ENCODE results near the gene TREH.
A peak's percentile ranks its signal among the peaks of the same experiment; 100 is the strongest.

TREH gene

GRCh38 chr11:118640332-118641154 lies 38.9 kb downstream of the TREH start:
- Mint-ChIP-seq H3K27ac (no peak overlapping the region), H3K9me3 (no peaks in the 10 kb centered on the region)

GRCh38 chr11:118639899-118640298 lies 39.6 kb downstream of the TREH start:
- DNase-seq (ENCODE audit: low spot score in 2 of 2) (no peak), ATAC-seq (ENCODE audit: low read depth) (no peak)
- Mint-ChIP-seq H3K4me3 (no peak overlapping the region), H3K27me3 (peaks cover 9% of the 10 kb centered on the region), H3K9me3 (no peaks in the 10 kb centered on the region), H3K36me3 (no peaks in the 10 kb centered on the region), H3K4me1 (no peaks in the 10 kb centered on the region), H3K27ac (no peak overlapping the region)

More at GRCh38 chr11:118640332-118641154, 38.9 kb downstream of the TREH start:
- Mint-ChIP-seq H3K27me3 (peaks cover 10% of the 10 kb centered on the region), H3K4me3 (no peak overlapping the region), H3K36me3 (no peaks in the 10 kb centered on the region), H3K4me1 (no peaks in the 10 kb centered on the region)
- ATAC-seq (ENCODE audit: low read depth) (no peak), DNase-seq (ENCODE audit: low spot score in 2 of 2) (no peak)

- Mint-ChIP-seq H3K36me3 (no peaks in the 10 kb centered on the region), H3K4me3 (no peak overlapping the region), H3K4me1 (peaks cover 3% of the 10 kb centered on the region), H3K27ac (no peak overlapping the region), H3K27me3 (peaks cover 9% of the 10 kb centered on the region), H3K9me3 (no peaks in the 10 kb centered on the region)
- ATAC-seq (ENCODE audit: low read depth) (no peak), DNase-seq (ENCODE audit: low spot score in 2 of 2) (no peak)
These were observed 40.7 kb downstream of the TREH start for GRCh38 chr11:118638726-118639125.

- no peak overlapping the region for H3K27ac Mint-ChIP-seq
- peaks cover 3% of the 10 kb centered on the region for H3K4me1 Mint-ChIP-seq
These were observed 42.7 kb downstream of the TREH start for GRCh38 chr11:118636569-118637290.

GRCh38 chr11:118635642-118636041 lies 43.8 kb downstream of the TREH start:
- no peaks in the 10 kb centered on the region for H3K9me3 Mint-ChIP-seq
- no peak overlapping the region for H3K27ac Mint-ChIP-seq
- peaks cover 11% of the 10 kb centered on the region for H3K27me3 Mint-ChIP-seq
- DNase-seq (ENCODE audit: low spot score in 2 of 2) (no peak), ATAC-seq (ENCODE audit: low read depth) (no peak)
- peaks cover 3% of the 10 kb centered on the region for H3K4me1 Mint-ChIP-seq
- H3K4me3 Mint-ChIP-seq = no peak overlapping the region
- no peaks in the 10 kb centered on the region for H3K36me3 Mint-ChIP-seq

More at GRCh38 chr11:118636569-118637290, 42.7 kb downstream of the TREH start:
- no peaks in the 10 kb centered on the region for H3K36me3 Mint-ChIP-seq
- ATAC-seq (ENCODE audit: low read depth) (no peak), DNase-seq (ENCODE audit: low spot score in 2 of 2) (no peak)
- no peaks in the 10 kb centered on the region for H3K9me3 Mint-ChIP-seq
- no peak overlapping the region for H3K4me3 Mint-ChIP-seq
- H3K27me3 Mint-ChIP-seq = peaks cover 9% of the 10 kb centered on the region

GRCh38 chr11:118635237-118635591 lies 44.2 kb downstream of the TREH start:
- Mint-ChIP-seq H3K4me3 (no peak overlapping the region), H3K9me3 (no peaks in the 10 kb centered on the region), H3K27ac (no peak overlapping the region), H3K27me3 (peaks cover 15% of the 10 kb centered on the region), H3K4me1 (peaks cover 3% of the 10 kb centered on the region), H3K36me3 (no peaks in the 10 kb centered on the region)
- no peak for DNase-seq (ENCODE audit: low spot score in 2 of 2)
- no peak for ATAC-seq (ENCODE audit: low read depth)

- Mint-ChIP-seq H3K27me3 (peaks cover 15% of the 10 kb centered on the region), H3K4me3 (no peak overlapping the region), H3K27ac (no peak overlapping the region), H3K9me3 (no peaks in the 10 kb centered on the region), H3K36me3 (no peaks in the 10 kb centered on the region), H3K4me1 (peaks cover 3% of the 10 kb centered on the region)
- DNase-seq (ENCODE audit: low spot score in 2 of 2) (no peak), ATAC-seq (ENCODE audit: low read depth) (peak; percentile 50)
These were observed 44.8 kb downstream of the TREH start for GRCh38 chr11:118634431-118635236.

- Mint-ChIP-seq H3K4me1 (peaks cover 3% of the 10 kb centered on the region), H3K27ac (no peak overlapping the region), H3K4me3 (no peak overlapping the region), H3K27me3 (peaks cover 15% of the 10 kb centered on the region), H3K9me3 (no peaks in the 10 kb centered on the region), H3K36me3 (no peaks in the 10 kb centered on the region)
- ATAC-seq (ENCODE audit: low read depth) = no peak
- no peak for DNase-seq (ENCODE audit: low spot score in 2 of 2)
These were observed 45.5 kb downstream of the TREH start for GRCh38 chr11:118633979-118634378.

GRCh38 chr11:118633319-118633690 lies 46.1 kb downstream of the TREH start:
- Mint-ChIP-seq H3K4me1 (peaks cover 3% of the 10 kb centered on the region), H3K36me3 (no peaks in the 10 kb centered on the region), H3K27me3 (peaks cover 15% of the 10 kb centered on the region), H3K27ac (no peak overlapping the region), H3K9me3 (no peaks in the 10 kb centered on the region), H3K4me3 (no peak overlapping the region)
- no peak for ATAC-seq (ENCODE audit: low read depth)
- no peak for DNase-seq (ENCODE audit: low spot score in 2 of 2)

- Mint-ChIP-seq H3K27ac (no peak overlapping the region), H3K4me1 (peaks cover 3% of the 10 kb centered on the region), H3K9me3 (no peaks in the 10 kb centered on the region), H3K4me3 (no peak overlapping the region), H3K36me3 (no peaks in the 10 kb centered on the region), H3K27me3 (peaks cover 15% of the 10 kb centered on the region)
- DNase-seq (ENCODE audit: low spot score in 2 of 2) = no peak
- ATAC-seq (ENCODE audit: low read depth) = no peak
These were observed 46.7 kb downstream of the TREH start for GRCh38 chr11:118632577-118633318.

GRCh38 chr11:118631142-118631909 lies 48.1 kb downstream of the TREH start:
- H3K27ac Mint-ChIP-seq = no peak overlapping the region
- peaks cover 3% of the 10 kb centered on the region for H3K4me1 Mint-ChIP-seq
- no peaks in the 10 kb centered on the region for H3K9me3 Mint-ChIP-seq
- H3K36me3 Mint-ChIP-seq = no peaks in the 10 kb centered on the region
- DNase-seq (ENCODE audit: low spot score in 2 of 2) = no peak
- no peak overlapping the region for H3K4me3 Mint-ChIP-seq
- H3K27me3 Mint-ChIP-seq = peaks cover 15% of the 10 kb centered on the region
- ATAC-seq (ENCODE audit: low read depth) = no peak

- DNase-seq (ENCODE audit: low spot score in 2 of 2) (no peak), ATAC-seq (ENCODE audit: low read depth) (no peak)
- Mint-ChIP-seq H3K27ac (no peak overlapping the region), H3K9me3 (no peaks in the 10 kb centered on the region), H3K27me3 (peaks cover 9% of the 10 kb centered on the region), H3K4me1 (peaks cover 3% of the 10 kb centered on the region), H3K36me3 (no peaks in the 10 kb centered on the region), H3K4me3 (no peak overlapping the region)
These were observed 49.4 kb downstream of the TREH start for GRCh38 chr11:118629761-118630661.
